ENCODE results near the gene DICER1. TPM values are rescaled to one million over a fixed set of nuclear protein-coding genes. Genes with fewer than 3 reads are reported as not detected.

DICER1 gene
- total and polyA plus RNA-seq, 3 donors from 2014 or later, result 31.7 to 111 (median 88.1) TPM

DNA sequence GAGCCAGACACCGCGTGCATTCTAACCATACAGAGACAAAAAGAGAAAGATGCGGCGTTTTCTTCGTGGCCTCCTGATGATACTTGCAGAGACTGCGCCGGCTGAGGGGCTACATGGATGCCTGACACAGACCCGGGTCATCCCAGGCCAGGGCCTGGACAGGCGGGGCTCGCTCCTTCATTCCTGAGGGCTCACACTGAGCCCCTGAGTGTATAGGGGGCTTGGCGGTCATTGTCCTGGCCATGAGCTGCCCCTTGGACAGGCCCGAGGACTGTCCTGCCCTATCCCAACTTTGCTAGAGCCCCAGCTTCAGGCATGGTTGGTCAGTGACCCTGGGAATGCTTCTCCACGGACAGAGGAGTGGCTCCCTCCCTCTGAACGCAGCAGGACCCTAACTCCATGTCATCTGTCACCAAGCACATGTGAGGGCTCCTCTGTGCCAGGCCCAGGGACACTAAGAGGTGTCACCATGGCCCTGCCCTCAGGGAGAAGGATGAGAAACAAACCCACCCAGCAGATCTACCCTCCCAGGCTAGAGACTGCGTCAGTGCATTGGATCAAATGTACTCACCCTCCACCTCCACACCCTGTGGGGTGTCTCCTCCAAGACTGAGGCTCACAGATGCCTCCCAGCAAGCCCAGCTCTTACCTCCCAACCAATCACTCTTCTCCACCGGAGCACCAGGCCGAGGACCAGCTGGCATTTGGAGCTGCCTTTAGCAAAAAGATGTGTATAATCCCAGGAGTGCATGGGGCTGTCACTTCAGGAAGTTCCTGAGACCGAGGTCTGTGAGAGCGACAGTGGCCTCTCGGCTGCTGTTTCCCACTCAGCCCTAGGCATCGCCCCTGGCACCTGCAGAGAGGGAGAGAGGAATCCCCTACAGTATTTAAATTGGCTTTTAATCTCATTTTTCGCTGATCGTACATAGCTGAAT lies 102.7 kb downstream of the DICER1 start:
- H3K4me3 ChIP-seq, result no peak overlapping the region
- intact Hi-C loops (cut with DNase I; ENCODE audit: low total_unique reads), result no loop called here
- H3K4me1 ChIP-seq, result no peaks in the 10 kb centered on the region
- TF ChIP-seq, protein P1, sequence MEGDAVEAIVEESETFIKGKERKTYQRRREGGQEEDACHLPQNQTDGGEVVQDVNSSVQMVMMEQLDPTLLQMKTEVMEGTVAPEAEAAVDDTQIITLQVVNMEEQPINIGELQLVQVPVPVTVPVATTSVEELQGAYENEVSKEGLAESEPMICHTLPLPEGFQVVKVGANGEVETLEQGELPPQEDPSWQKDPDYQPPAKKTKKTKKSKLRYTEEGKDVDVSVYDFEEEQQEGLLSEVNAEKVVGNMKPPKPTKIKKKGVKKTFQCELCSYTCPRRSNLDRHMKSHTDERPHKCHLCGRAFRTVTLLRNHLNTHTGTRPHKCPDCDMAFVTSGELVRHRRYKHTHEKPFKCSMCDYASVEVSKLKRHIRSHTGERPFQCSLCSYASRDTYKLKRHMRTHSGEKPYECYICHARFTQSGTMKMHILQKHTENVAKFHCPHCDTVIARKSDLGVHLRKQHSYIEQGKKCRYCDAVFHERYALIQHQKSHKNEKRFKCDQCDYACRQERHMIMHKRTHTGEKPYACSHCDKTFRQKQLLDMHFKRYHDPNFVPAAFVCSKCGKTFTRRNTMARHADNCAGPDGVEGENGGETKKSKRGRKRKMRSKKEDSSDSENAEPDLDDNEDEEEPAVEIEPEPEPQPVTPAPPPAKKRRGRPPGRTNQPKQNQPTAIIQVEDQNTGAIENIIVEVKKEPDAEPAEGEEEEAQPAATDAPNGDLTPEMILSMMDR (IDR thresholded peaks at IDR 0.05), result no peak
- no peak for TF ChIP-seq POLR2A (IDR thresholded peaks at IDR 0.05)
- 90 to 91% methylated on average over 19 to 23 of the region's 23 CpGs for WGBS, 2 donors
- DNase-seq, result no peak
- no peaks in the 10 kb centered on the region for H3K27me3 ChIP-seq
- no peaks in the 10 kb centered on the region for H3K36me3 ChIP-seq (ENCODE audit: low read depth, missing control alignments)
- no peak overlapping the region for H3K27ac ChIP-seq
- H3K9me3 ChIP-seq, result no peaks in the 10 kb centered on the region

DNA sequence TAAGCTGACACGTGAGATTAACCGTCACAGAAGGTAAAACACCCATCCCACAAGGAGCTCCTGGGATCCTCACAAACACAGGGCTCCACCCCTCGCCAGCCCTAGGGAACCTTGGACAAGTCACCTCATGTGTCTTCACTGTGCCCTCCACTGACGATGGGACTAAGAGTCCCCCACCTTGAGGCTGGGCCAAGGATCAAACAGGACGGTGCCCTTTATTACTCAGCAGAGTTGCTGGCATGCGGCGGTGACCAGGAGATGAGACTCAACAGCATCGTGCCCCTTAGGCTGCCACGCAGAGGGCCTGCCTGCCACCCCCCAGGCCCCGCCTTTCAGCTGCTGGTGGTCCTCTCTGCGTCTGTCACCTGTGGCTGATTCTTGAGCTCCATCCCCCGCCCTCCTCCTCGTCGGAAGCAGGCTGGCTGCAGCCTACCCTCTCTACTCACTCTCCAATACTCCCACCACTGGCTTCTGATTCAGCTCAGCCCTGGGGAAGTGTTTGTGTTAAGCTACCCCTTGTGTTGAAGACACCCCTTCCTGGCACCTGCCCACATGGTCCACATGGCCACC lies 105.2 kb downstream of the DICER1 start:
- intact Hi-C loops (cut with DNase I; ENCODE audit: low total_unique reads), result no loop called here
- 76 to 78% methylated on average over 9 to 14 of the region's 14 CpGs for WGBS, 2 donors
- peak; percentile 11 for DNase-seq

DNA sequence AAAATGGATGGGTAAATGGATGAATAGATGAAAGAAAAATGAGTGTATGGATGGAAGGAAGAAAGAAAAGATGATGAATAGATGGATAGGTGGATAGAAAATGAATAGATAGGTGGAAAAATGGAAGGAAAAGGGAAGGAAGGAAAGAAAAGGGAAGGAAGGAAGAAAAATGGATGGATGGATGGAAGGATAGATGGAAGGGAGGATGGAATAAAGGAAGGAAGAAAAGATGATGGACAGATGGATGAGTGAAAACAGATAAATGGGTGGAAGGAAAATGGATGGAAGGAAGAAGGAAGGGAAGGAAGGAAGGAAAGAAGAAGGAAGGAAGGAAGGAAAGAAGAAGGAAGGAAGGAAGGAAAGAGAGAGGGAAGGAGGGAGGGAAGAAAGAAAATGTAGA lies 107.4 kb downstream of the DICER1 start:
- no peaks in the 10 kb centered on the region for H3K36me3 ChIP-seq (ENCODE audit: low read depth, missing control alignments)
- no peaks in the 10 kb centered on the region for H3K27me3 ChIP-seq
- TF ChIP-seq, protein P1 (IDR thresholded peaks at IDR 0.05), result no peak
- no peak for TF ChIP-seq POLR2A (IDR thresholded peaks at IDR 0.05)
- DNase-seq, result no peak
- no peaks in the 10 kb centered on the region for H3K9me3 ChIP-seq
- H3K4me3 ChIP-seq, result no peak overlapping the region
- H3K4me1 ChIP-seq, result no peaks in the 10 kb centered on the region
- intact Hi-C loops (cut with DNase I; ENCODE audit: low total_unique reads), result no loop called here
- H3K27ac ChIP-seq, result no peak overlapping the region

More for the DNA sequence above, 105.2 kb downstream of the DICER1 start:
- H3K4me3 ChIP-seq, result no peak overlapping the region
- no peaks in the 10 kb centered on the region for H3K9me3 ChIP-seq
- H3K27ac ChIP-seq, result no peak overlapping the region
- no peaks in the 10 kb centered on the region for H3K27me3 ChIP-seq
- TF ChIP-seq POLR2A (IDR thresholded peaks at IDR 0.05), result no peak
- TF ChIP-seq, protein P1 (IDR thresholded peaks at IDR 0.05), result no peak
- no peaks in the 10 kb centered on the region for H3K4me1 ChIP-seq
- H3K36me3 ChIP-seq (ENCODE audit: low read depth, missing control alignments), result no peaks in the 10 kb centered on the region

DNA sequence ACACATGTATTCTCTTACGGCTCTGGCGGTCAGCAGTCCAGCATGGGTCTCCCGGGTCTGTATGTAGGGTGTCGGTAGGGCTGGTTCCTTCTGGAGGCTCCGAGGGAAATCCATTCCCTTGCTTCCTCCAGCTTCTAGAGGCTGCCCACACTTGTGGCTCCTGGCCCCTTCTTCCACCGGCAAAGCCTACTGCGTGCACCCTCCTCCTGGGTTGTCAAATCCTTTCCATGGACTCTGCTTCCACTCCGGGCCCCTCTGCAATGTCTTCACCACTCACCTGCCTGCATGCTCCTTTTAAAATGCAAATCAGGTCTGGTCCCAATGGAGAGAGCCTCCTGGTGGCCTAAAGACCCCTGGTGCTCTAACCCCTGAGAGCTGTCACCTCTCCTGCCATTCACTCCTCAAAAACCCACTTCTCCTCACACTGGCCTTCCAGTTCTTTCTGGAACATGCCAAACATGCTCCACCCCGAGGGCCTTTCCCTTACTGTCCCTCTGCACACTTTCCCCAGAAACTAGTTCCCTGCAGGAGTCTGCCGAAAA lies 108.5 kb downstream of the DICER1 start:
- Histone ChIP-seq H3K27me3 (no peaks in the 10 kb centered on the region), H3K4me1 (no peaks in the 10 kb centered on the region), H3K9me3 (no peaks in the 10 kb centered on the region), H3K36me3 (ENCODE audit: low read depth, missing control alignments) (no peaks in the 10 kb centered on the region), H3K27ac (no peak overlapping the region), H3K4me3 (no peak overlapping the region)
- DNase-seq, result peak; percentile 6
- no peak for TF ChIP-seq POLR2A (IDR thresholded peaks at IDR 0.05)
- TF ChIP-seq, protein P1 (IDR thresholded peaks at IDR 0.05), result no peak
- 86 to 96% methylated on average over 10 of the region's 10 CpGs for WGBS, 2 donors
- intact Hi-C loops (cut with DNase I; ENCODE audit: low total_unique reads), result no loop called here
